ENCODE data around the gene CCDC73. TPM values are rescaled to one million over a fixed set of nuclear protein-coding genes. Genes with fewer than 3 reads are reported as not detected.
"Not testable (repeated sequence)": the region's sequence is repeated elsewhere in the genome, so short reads cannot be mapped to it uniquely, and the experiment has no call there.

The CCDC73 gene
- total RNA-seq, 4 donors from 2014 or later: 0.21 to 3.3 (median 0.59) TPM

GRCh38 chr11:32613500-32614151 is 180.8 kb downstream of the CCDC73 start:
- no peak for TF ChIP-seq POLR2A (IDR thresholded peaks at IDR 0.05)
- TF ChIP-seq, protein P1, sequence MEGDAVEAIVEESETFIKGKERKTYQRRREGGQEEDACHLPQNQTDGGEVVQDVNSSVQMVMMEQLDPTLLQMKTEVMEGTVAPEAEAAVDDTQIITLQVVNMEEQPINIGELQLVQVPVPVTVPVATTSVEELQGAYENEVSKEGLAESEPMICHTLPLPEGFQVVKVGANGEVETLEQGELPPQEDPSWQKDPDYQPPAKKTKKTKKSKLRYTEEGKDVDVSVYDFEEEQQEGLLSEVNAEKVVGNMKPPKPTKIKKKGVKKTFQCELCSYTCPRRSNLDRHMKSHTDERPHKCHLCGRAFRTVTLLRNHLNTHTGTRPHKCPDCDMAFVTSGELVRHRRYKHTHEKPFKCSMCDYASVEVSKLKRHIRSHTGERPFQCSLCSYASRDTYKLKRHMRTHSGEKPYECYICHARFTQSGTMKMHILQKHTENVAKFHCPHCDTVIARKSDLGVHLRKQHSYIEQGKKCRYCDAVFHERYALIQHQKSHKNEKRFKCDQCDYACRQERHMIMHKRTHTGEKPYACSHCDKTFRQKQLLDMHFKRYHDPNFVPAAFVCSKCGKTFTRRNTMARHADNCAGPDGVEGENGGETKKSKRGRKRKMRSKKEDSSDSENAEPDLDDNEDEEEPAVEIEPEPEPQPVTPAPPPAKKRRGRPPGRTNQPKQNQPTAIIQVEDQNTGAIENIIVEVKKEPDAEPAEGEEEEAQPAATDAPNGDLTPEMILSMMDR (IDR thresholded peaks at IDR 0.05): no peak
- no peak for TF ChIP-seq EP300 (IDR thresholded peaks at IDR 0.05)
- Histone ChIP-seq H3K9me3 (no peaks in the 10 kb centered on the region), H3K4me3 (no peak overlapping the region), H3K4me1 (no peaks in the 10 kb centered on the region), H3K36me3 (peaks cover 0 to 4% (median 0%) of the 10 kb centered on the region in 3 donors), H3K27ac (no peak overlapping the region), H3K27me3 (no peaks in the 10 kb centered on the region)
- WGBS, 2 donors: 49 to 56% methylated on average over 4 of the region's 4 CpGs
- DNase-seq (ENCODE audit: low spot score in 2 of 2): no peak

GRCh38 chr11:32610797-32611352 is 183.6 kb downstream of the CCDC73 start:
- no peaks in the 10 kb centered on the region for H3K4me1 ChIP-seq
- no peaks in the 10 kb centered on the region for H3K27me3 ChIP-seq
- peaks cover 0 to 10% (median 0%) of the 10 kb centered on the region in 3 donors for H3K36me3 ChIP-seq
- H3K4me3 ChIP-seq: no peak overlapping the region
- DNase-seq (ENCODE audit: low spot score in 2 of 2): no peak
- H3K9me3 ChIP-seq: no peaks in the 10 kb centered on the region
- 85 to 86% methylated on average over 3 of the region's 3 CpGs for WGBS, 2 donors
- TF ChIP-seq EP300 (IDR thresholded peaks at IDR 0.05) (no peak), POLR2A (IDR thresholded peaks at IDR 0.05) (no peak)
- TF ChIP-seq, protein P1 (IDR thresholded peaks at IDR 0.05): no peak
- H3K27ac ChIP-seq: no peak overlapping the region

- peaks cover 0 to 30% (median 6%) of the 10 kb centered on the region in 3 donors for H3K36me3 ChIP-seq
- not testable (repeated sequence) for H3K4me1 ChIP-seq; H3K9me3 ChIP-seq; H3K27ac ChIP-seq; H3K27me3 ChIP-seq; H3K4me3 ChIP-seq; DNase-seq (ENCODE audit: low spot score in 2 of 2)
- WGBS, 2 donors: 90 to 97% methylated on average over 3 to 4 of the region's 4 CpGs
Measured at GRCh38 chr11:32608826-32609225, 185.6 kb downstream of the CCDC73 start.

DNA sequence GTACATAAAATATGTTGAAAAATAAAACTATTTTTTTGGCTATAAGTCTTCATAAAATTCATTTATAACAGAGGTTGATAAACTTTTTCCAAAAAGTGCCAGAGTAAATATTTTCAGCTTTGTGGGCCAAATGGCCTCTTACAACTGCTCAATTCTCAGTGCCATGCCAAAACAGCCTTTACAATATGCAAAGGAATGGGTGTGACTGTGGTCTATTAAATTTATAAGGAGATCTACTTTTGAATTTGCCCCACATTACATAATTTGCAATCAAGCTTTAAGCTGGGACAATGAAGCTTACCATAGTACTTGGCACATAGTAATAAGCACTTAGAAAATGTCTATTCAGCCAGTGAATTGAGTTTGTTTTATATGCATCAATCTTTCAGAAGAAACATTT is 188.2 kb downstream of the CCDC73 start:
- Histone ChIP-seq H3K27me3 (no peaks in the 10 kb centered on the region), H3K27ac (no peak overlapping the region), H3K36me3 (peaks cover 0 to 54% (median 10%) of the 10 kb centered on the region in 3 donors), H3K4me1 (peaks cover 0 to 13% (median 2%) of the 10 kb centered on the region in 4 donors), H3K4me3 (no peak overlapping the region), H3K9me3 (no peaks in the 10 kb centered on the region)
- DNase-seq (ENCODE audit: low spot score in 2 of 2): no peak
- TF ChIP-seq EP300 (IDR thresholded peaks at IDR 0.05) (no peak), POLR2A (IDR thresholded peaks at IDR 0.05) (no peak)
- TF ChIP-seq, protein P1 (IDR thresholded peaks at IDR 0.05): no peak

DNA sequence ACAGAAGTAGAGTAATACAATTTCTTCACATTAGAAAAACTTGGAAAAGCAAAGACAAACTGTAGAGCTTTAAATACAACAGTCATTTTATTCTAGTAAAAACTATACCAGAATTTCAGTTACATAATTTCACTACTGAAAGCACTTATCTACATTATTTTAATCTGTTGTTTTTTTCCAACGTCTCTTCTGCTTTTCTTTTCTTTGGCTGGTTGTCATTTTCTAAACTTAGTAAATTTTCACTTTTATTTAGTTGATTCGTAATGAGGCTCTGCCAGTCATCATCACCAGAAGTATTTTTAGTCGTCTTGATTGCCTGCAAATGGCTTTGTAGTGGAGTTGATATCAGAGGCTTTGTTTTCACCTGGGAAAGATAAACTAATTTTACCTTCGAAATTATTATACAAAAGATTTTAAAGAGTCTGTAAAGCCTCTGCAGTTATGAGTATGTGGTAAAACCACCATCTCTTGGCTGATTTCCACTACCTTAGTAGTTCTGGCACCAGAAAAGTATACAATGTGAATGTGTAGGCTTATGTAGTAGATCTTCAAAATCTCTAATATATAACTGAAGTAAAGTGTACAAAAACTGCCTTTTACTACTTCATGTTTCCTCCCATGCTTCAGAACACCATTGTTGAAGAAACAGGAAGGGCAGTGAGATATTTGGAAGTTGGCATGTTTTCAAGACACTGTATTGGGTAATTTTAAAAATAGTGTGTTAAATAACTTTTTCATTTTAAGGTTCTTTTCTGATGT is 191.6 kb downstream of the CCDC73 start:
- peaks cover 0 to 63% (median 10%) of the 10 kb centered on the region in 3 donors for H3K36me3 ChIP-seq
- no peak for DNase-seq (ENCODE audit: low spot score in 2 of 2)
- no peaks in the 10 kb centered on the region for H3K9me3 ChIP-seq
- TF ChIP-seq EP300 (IDR thresholded peaks at IDR 0.05) (no peak), POLR2A (IDR thresholded peaks at IDR 0.05) (no peak)
- TF ChIP-seq, protein P1 (IDR thresholded peaks at IDR 0.05): no peak
- H3K27me3 ChIP-seq: no peaks in the 10 kb centered on the region
- WGBS, 2 donors: 46 to 53% methylated on average over 4 of the region's 4 CpGs
- peak overlapping the region in 1 of 4 donors; percentile 26 for H3K27ac ChIP-seq
- peaks cover 0 to 13% (median 2%) of the 10 kb centered on the region in 4 donors for H3K4me1 ChIP-seq
- no peak overlapping the region for H3K4me3 ChIP-seq

All from tibial nerve (tissue), 4 donors.